Right cardiac atrium (tissue), 5 donors: Measurements from ENCODE around the gene PCP2. TPM values are rescaled to one million over a fixed set of nuclear protein-coding genes. Genes with fewer than 3 reads are reported as not detected.
A peak's percentile ranks its signal among the peaks of the same experiment; 100 is the strongest.
"Not testable (repeated sequence)": the region's sequence is repeated elsewhere in the genome, so short reads cannot be mapped to it uniquely, and the experiment has no call there.

Experiments
- ATAC-seq, 2 donors: fragments of 200-7000 bp; cut with Tn5 transposase; one replicate each; pipeline versions ENCODE4 v1.8.0 to v1.9.1; 2020; ENCODE audit warnings: moderate library complexity in 2 of 2, mild to moderate bottlenecking in 1 of 2
- DNase-seq, 3 donors: peaks; one replicate each; pipeline ENCODE4 v3.0.0-alpha.2; 2020
- H3K27ac ChIP-seq: one replicate; pipeline ENCODE4 v1.5.1; 2013; ENCODE audit warnings: mild to moderate bottlenecking, low read length, control low read depth, moderate library complexity
- H3K27me3 ChIP-seq: one replicate; pipeline ENCODE4 v1.6.1; 2013; ENCODE audit not compliant: control insufficient read depth, insufficient read depth
- H3K4me1 ChIP-seq: one replicate; pipeline ENCODE4 v1.6.1; 2013; ENCODE audit warnings: low read length; ENCODE audit not compliant: control insufficient read depth, insufficient read depth
- H3K4me3 ChIP-seq: one replicate; pipeline ENCODE4 v1.5.1; 2013; ENCODE audit warnings: low read length, control low read depth
- H3K9me3 ChIP-seq: one replicate; pipeline ENCODE4 v1.6.1; 2013; ENCODE audit warnings: low read length; ENCODE audit not compliant: control insufficient read depth
- WGBS: extraction: QIAGEN DNeasy Blood & Tissue Kit; methylation state at CpG from one replicate; pipeline ENCODE4 v1.1.7; 2013; 5-methylcytosine and 5-hydroxymethylcytosine counted together
- intact Hi-C, 4 donors: fragments of 100-400 bp; cut with DNase I; formaldehyde crosslinking; loops; one replicate each; pipeline versions ENCODE4 v1.11.0 to v1.14.0; 2022 to 2023
- polyA plus RNA-seq: library from polyadenylated mRNA; stranded (reverse); fragments of 200-250 nt; gene quantifications from one replicate; pipeline ENCODE4 v1.2.3, GENCODE V29; 2013
- total RNA-seq, 4 donors: library from RNA; stranded (reverse); fragmentation: NEBNext Ultra II Directional; extraction: Animal tissue kit (Norgen Biotek cat#: 25700); gene quantifications; one replicate each; pipeline ENCODE4 v1.2.1, GENCODE V29; 2021
- donor health status: healthy with polysubstance abuse.
- donor health status: DM: no; HTN: yes; CAD: no.
- donor health status: DM: no; HTN: no; CAD: no.
- donor health status: DM: no; HTN: yes; CAD: no; lungs with severe emphysema.
- donor health status: DM: yes; HTN: yes; CAD: no.

Gene PCP2
- total and polyA plus RNA-seq, 5 donors = 0.34 TPM; not detected in 4

- 52% methylated on average over 20 of the region's 20 CpGs for WGBS
- Histone ChIP-seq H3K4me1 (no peaks in the 10 kb centered on the region), H3K4me3 (no peak overlapping the region), H3K9me3 (no peaks in the 10 kb centered on the region), H3K27ac (no peak overlapping the region), H3K27me3 (no peaks in the 10 kb centered on the region)
- intact Hi-C loops = no loop called here
- no peak for ATAC-seq
- DNase-seq = peak in 2 of 3 donors; percentile 25 to 27
Measured at GRCh38 chr19:7645656-7646425, 12.3 kb upstream of the PCP2 start.

DNA sequence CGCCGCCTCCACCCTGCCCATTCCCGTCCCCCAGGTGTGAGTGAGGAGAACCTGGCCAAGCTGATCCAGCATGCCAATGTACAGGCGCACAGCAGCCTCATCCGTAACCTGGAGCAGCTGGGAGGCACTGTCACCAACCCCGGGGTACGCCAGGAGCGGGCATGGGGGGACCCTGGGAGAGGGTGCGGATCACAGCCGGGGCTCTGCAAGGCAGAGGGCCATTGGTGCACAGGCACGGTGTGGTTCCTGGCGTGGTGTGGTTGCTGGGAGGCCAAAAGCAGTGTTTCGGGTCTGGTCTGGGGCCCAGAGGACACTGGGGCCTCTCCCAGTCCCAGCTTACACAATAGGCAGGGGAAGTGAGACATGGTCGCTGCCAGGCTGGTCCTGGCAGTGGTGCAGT lies 11.6 kb upstream of the PCP2 start:
- 87% methylated on average over 14 of the region's 14 CpGs for WGBS
- Histone ChIP-seq H3K27ac (no peak overlapping the region), H3K9me3 (no peaks in the 10 kb centered on the region), H3K27me3 (no peaks in the 10 kb centered on the region), H3K4me3 (no peak overlapping the region), H3K4me1 (no peaks in the 10 kb centered on the region)
- ATAC-seq (no peak), DNase-seq (peak in 1 of 3 donors; percentile 43)
- intact Hi-C loops = no loop called here

GRCh38 chr19:7644550-7644877 lies 11.0 kb upstream of the PCP2 start:
- intact Hi-C loops = no loop called here
- Histone ChIP-seq H3K27ac (no peak overlapping the region), H3K27me3 (no peaks in the 10 kb centered on the region), H3K4me1 (no peaks in the 10 kb centered on the region), H3K9me3 (no peaks in the 10 kb centered on the region), H3K4me3 (no peak overlapping the region)
- 93% methylated on average over 20 of the region's 20 CpGs for WGBS
- DNase-seq (peak in 1 of 3 donors; percentile 33), ATAC-seq (no peak)

DNA sequence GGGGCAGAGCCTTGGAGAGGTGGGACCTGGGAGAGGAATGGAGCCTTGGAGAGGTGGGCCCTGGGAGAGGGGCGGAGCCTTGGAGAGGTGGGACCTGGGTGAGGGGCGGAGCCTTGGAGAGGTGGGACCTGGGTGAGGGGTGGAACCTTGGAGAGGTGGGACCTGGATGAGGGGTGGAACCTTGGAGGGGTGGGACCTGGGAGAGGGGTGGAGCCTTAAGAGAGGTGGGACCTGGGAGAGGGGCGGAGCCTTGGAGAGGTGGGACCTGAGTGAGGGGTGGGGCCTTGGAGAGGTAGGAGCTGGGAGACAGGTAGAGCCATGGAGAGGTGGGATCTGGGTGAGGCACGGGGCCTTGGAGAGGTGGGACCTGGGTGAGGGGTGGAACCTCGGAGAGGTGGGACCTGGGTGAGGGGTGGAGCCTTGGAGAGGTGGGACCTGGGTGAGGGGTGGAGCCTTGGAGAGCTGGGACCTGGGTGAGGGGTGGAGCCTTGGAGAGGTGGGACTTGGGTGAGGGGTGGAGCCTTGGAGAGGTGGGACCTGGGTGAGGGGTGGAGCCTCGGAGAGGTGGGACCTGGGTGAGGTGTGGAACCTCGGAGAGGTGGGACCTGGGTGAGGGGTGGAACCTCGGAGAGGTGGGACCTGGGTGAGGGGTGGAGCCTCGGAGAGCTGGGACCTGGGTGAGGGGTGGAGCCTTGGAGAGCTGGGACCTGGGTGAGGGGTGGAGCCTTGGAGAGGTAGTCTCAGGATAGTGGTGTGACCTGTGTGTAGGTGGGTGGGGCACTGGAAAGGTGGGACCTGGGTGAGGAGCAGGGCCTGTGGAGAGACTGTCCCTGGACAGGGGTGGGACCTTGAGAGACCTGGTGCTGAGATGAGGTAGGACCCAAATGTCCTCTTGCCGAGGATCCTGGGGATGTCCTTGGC lies 10.4 kb upstream of the PCP2 start:
- H3K4me1 ChIP-seq, ATAC-seq, intact Hi-C loops, H3K4me3 ChIP-seq, H3K27ac ChIP-seq, H3K27me3 ChIP-seq, H3K9me3 ChIP-seq: not testable (repeated sequence)
- WGBS = 47% methylated on average over 10 of the region's 10 CpGs
- DNase-seq = peak in 1 of 3 donors; percentile 35

DNA sequence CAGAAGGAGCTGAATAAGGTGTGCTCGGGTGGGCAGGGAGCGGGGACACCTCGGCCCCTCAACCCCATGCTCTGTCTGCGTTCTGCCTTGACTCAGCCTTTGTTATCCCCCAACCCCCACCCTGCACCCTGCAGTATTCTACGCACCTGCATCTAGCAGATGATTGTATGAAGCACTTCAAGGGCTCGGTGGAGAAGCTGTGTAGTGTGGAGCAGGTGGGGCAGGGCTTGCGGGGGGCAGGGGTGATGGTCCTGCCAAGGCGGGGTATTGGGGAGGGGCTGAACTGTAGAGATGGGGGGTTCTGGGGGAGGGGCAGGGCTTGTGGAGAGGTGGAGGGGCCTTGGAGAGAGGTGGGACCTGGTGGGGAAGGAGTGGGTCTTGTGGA lies 9.5 kb upstream of the PCP2 start:
- ATAC-seq = no peak
- DNase-seq = peak in 1 of 3 donors; percentile 32
- H3K4me3 ChIP-seq = no peak overlapping the region
- intact Hi-C loops = no loop called here
- H3K27ac ChIP-seq = no peak overlapping the region
- H3K27me3 ChIP-seq = no peaks in the 10 kb centered on the region
- H3K4me1 ChIP-seq = no peaks in the 10 kb centered on the region
- WGBS = 92% methylated on average over 8 of the region's 8 CpGs
- H3K9me3 ChIP-seq = no peaks in the 10 kb centered on the region

DNA sequence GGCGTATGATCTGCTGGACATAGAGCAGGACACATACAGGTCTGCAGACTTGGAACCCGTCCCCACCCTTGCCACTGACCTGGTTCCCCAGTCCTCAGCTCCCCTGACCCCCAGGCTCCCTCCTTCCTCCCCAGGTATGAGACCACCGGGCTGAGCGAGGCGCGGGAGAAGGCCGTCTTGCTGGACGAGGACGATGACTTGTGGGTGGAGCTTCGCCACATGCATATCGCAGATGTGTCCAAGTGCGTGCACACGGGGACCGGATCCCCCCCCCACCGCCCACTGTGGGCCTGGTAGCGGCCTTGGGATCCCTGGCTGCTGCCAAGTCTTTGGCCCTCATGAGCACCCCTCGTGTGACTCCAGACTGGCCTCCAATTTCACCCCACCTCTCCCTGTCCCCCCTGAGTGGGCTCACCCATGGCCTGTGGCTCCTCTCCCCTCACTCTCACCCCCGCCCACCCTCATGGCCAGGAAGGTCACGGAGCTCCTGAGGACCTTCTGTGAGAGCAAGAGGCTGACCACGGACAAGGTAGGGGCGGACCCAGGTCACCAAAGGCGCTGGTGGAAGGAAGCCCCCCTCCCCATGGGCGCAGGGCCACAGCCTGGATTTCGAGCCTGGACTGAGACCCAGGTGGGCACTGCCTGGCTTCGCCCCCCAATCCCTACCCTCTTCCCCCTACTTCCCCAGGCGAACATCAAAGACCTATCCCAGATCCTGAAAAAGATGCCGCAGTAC lies 8.9 kb upstream of the PCP2 start:
- 88% methylated on average over 27 of the region's 27 CpGs for WGBS
- intact Hi-C loops = no loop called here
- Histone ChIP-seq H3K4me1 (no peaks in the 10 kb centered on the region), H3K27me3 (no peaks in the 10 kb centered on the region), H3K4me3 (no peak overlapping the region), H3K27ac (no peak overlapping the region), H3K9me3 (no peaks in the 10 kb centered on the region)
- peak; percentile 19 to 40 (median 38) for DNase-seq
- ATAC-seq = no peak

- H3K27ac ChIP-seq = no peak overlapping the region
- intact Hi-C loops = no loop called here
- peak in 2 of 3 donors; percentile 43 to 44 for DNase-seq
- ATAC-seq = no peak
- no peaks in the 10 kb centered on the region for H3K27me3 ChIP-seq
- H3K4me1 ChIP-seq = no peaks in the 10 kb centered on the region
- H3K4me3 ChIP-seq = no peak overlapping the region
- no peaks in the 10 kb centered on the region for H3K9me3 ChIP-seq
- WGBS = 85% methylated on average over 43 of the region's 43 CpGs
Measured at GRCh38 chr19:7641290-7642276, 8.1 kb upstream of the PCP2 start.

GRCh38 chr19:7640803-7641202 lies 7.3 kb upstream of the PCP2 start:
- ATAC-seq (no peak), DNase-seq (peak in 2 of 3 donors; percentile 26 to 29)
- H3K4me1 ChIP-seq = no peaks in the 10 kb centered on the region
- intact Hi-C loops = no loop called here
- no peak overlapping the region for H3K4me3 ChIP-seq
- no peaks in the 10 kb centered on the region for H3K9me3 ChIP-seq
- no peak overlapping the region for H3K27ac ChIP-seq
- 94% methylated on average over 11 of the region's 11 CpGs for WGBS
- H3K27me3 ChIP-seq = no peaks in the 10 kb centered on the region

GRCh38 chr19:7639863-7640348 lies 6.4 kb upstream of the PCP2 start:
- peak in 2 of 3 donors; percentile 7 to 20 for DNase-seq
- Histone ChIP-seq H3K9me3 (no peaks in the 10 kb centered on the region), H3K27me3 (no peaks in the 10 kb centered on the region), H3K4me3 (no peak overlapping the region), H3K4me1 (no peaks in the 10 kb centered on the region), H3K27ac (no peak overlapping the region)
- no peak for ATAC-seq
- 97% methylated on average over 13 of the region's 13 CpGs for WGBS
- intact Hi-C loops = no loop called here
